Measurements from ENCODE around the gene GAB1. TPM values are rescaled to one million over a fixed set of nuclear protein-coding genes. Genes with fewer than 3 reads are reported as not detected.

GAB1 gene
- total RNA-seq, 1 experiment from 2014 or later = 15.3 TPM

DNA sequence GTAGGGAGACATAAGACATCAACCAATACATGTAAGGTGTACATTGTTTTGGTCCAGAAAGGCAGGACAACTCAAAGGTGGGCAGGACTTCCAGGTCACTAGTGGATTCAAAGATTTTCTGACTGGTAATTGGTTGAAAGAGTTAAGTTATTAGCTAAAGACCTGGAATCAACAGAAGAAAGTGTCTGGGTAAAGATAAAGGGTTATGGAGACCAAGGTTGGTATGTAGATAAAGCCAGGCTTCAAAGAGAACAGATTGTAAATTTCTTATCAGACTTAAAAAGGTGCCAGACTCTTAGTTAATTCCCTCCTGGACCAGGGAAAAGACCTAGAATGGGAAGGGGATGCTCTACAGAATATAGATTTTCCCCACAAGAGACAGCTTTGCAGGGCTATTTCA is 28.3 kb upstream of the GAB1 start:
- no peak overlapping the region for H2BK15ac ChIP-seq (ENCODE audit: low read depth, low read length)
- H3K4me1 ChIP-seq (ENCODE audit: insufficient read depth, low read length) = no peaks in the 10 kb centered on the region
- H2BK5ac ChIP-seq (ENCODE audit: insufficient read length, low read length) = no peak overlapping the region
- no peak overlapping the region for H4K91ac ChIP-seq (ENCODE audit: insufficient read length, low read depth, low read length)
- TF ChIP-seq, protein P1, sequence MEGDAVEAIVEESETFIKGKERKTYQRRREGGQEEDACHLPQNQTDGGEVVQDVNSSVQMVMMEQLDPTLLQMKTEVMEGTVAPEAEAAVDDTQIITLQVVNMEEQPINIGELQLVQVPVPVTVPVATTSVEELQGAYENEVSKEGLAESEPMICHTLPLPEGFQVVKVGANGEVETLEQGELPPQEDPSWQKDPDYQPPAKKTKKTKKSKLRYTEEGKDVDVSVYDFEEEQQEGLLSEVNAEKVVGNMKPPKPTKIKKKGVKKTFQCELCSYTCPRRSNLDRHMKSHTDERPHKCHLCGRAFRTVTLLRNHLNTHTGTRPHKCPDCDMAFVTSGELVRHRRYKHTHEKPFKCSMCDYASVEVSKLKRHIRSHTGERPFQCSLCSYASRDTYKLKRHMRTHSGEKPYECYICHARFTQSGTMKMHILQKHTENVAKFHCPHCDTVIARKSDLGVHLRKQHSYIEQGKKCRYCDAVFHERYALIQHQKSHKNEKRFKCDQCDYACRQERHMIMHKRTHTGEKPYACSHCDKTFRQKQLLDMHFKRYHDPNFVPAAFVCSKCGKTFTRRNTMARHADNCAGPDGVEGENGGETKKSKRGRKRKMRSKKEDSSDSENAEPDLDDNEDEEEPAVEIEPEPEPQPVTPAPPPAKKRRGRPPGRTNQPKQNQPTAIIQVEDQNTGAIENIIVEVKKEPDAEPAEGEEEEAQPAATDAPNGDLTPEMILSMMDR (conservative IDR thresholded peaks at IDR 0.05) = no peak
- H3K14ac ChIP-seq (ENCODE audit: insufficient read depth, low read length) = no peak overlapping the region
- no peaks in the 10 kb centered on the region for H3K36me3 Mint-ChIP-seq (ENCODE audit: insufficient read depth in 1 of 3, low read depth in 3 of 3)
- H2AK5ac ChIP-seq (ENCODE audit: insufficient read length, low read length) = no peak overlapping the region
- H2BK120ac ChIP-seq (ENCODE audit: low read depth, low read length, poor library complexity, severe bottlenecking) = no peak overlapping the region
- H3K56ac ChIP-seq (ENCODE audit: insufficient read length, low read depth, low read length) = no peak overlapping the region
- DNase-seq = no peak
- H3K79me2 ChIP-seq (ENCODE audit: insufficient read depth, low read length) = no peaks in the 10 kb centered on the region
- H3K23ac ChIP-seq (ENCODE audit: insufficient read length, low read depth, low read length) = no peak overlapping the region
- no peak overlapping the region for H3K27ac ChIP-seq (ENCODE audit: insufficient read length, low read depth, low read length)
- no peak overlapping the region for H4K8ac ChIP-seq (replicated peaks; ENCODE audit: insufficient read length, low read depth, low read length)
- H3K4me1 Mint-ChIP-seq = no peaks in the 10 kb centered on the region
- H3K27me3 Mint-ChIP-seq (ENCODE audit: low read depth) = no peaks in the 10 kb centered on the region
- H4K5ac ChIP-seq (ENCODE audit: insufficient read length, low read depth, low read length) = no peak overlapping the region
- H3K4ac ChIP-seq (ENCODE audit: low read depth, low read length) = no peak overlapping the region
- H3K9me3 Mint-ChIP-seq = no peaks in the 10 kb centered on the region
- no peak overlapping the region for H3K4me2 ChIP-seq (ENCODE audit: insufficient read depth, insufficient read length, low read length)
- H4K20me1 ChIP-seq (ENCODE audit: control insufficient read depth, insufficient read depth, insufficient read length) = no peaks in the 10 kb centered on the region
- H3T11ph ChIP-seq (ENCODE audit: low read length) = no peak overlapping the region
- no peak overlapping the region for H2BK12ac ChIP-seq (ENCODE audit: insufficient read length, low read depth, low read length)
- no peak overlapping the region for H2AFZ ChIP-seq (ENCODE audit: low read length)
- H3K9ac ChIP-seq (ENCODE audit: extremely low read depth, insufficient read length, low read length) = no peak overlapping the region
- no peaks in the 10 kb centered on the region for H3K9me3 ChIP-seq (ENCODE audit: control insufficient read depth, low read depth, low read length)
- H3K18ac ChIP-seq (ENCODE audit: insufficient read length, low read depth, low read length) = no peak overlapping the region
- H2BK20ac ChIP-seq (ENCODE audit: low read depth, low read length, poor library complexity, severe bottlenecking) = no peak overlapping the region
- H3K4me3 Mint-ChIP-seq = no peak overlapping the region
- H3K27ac Mint-ChIP-seq = no peak overlapping the region
- H3K23me2 ChIP-seq (ENCODE audit: insufficient read length, low read depth, low read length, poor library complexity, severe bottlenecking) = no peaks in the 10 kb centered on the region
- H3K79me1 ChIP-seq (ENCODE audit: insufficient read depth, low read depth, low read length, poor library complexity, severe bottlenecking) = no peaks in the 10 kb centered on the region
- no peaks in the 10 kb centered on the region for H3K27me3 ChIP-seq (ENCODE audit: insufficient read depth, low read length)
